ENCODE data around the gene CEP85.

Gene CEP85

DNA sequence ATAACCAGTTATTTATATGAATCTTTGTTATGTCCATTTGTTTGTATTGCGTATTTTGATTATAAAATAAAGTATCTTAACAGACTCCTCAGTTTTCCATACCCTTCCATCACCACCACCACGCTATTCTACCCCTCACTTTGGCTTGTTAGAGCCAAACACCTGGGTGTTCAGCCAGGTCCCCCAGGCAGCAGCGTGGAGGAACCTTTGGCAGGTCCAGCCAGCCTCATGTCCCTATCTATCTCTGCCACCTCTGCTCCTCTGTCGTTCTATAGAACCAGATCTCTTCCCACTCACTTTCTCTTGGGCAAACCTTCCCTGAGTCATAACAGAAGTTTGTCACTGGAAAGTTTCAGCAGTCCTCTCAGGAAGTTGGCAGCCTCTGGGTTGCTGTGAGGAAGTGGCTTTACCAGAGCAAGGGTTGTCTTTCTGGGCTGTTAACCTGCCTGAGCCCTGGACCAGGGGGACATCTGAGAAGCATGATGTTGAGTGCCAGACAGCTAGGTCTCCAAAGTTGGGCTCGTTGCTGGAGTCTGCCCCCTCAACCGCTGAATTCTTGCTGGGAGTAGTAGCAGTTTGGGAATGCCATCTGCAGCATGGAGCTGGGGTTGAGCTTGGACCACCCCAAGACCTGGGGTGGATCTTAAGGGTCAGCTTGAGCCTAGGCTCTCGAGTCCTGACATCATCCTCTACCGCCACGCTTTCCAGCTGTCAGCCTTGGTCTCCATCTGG is 44.9 kb downstream of the CEP85 start:
- peak overlapping the region; percentile 81 for H3K4me3 ChIP-seq (ENCODE audit: low read depth, low read length)
- H3K36me3 ChIP-seq (ENCODE audit: control insufficient read depth, insufficient read depth, low read length): peaks cover 46% of the 10 kb centered on the region

DNA sequence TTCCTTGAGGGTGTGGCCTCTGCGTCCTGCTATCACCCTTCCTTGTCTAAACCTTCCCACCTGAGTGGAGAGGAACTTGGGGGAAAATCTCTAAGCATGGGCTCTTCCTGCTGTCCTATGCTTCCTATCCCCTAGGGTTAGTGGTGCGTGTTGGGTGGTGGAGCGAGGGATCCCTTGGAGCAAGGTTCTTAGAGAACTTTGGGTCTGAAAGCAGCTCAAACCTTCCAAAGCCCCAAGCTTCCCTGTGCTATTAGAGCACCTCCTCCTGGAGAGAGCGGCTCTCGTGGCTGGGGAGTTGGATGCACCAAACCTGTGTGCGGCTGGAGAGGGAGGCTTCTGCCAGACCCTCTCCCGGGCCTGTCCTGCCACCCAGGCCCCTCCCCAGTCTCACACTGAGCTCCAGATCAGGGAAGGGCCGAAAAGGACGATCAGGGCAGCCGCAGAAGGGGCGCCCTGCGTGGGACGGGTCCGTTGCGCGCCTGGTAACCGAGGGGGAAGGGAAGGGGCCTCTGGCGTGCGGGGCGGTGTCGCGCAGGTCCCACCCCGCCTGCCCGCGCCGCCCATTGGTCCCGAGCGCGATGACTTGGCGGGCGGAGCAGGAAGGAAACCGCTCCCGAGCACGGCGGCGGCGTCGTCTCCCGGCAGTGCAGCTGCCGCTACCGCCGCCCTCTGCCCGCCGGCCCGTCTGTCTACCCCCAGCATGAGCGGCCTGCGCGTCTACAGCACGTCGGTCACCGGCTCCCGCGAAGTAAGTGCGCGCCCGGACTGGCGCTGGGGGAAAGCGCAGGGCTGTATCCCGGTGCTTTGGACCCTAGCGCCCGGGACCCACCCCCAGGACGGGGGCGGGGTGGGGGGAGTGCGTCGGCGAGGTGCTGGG is 45.7 kb downstream of the CEP85 start, which contains the start of gene SH3BGRL3:
Gene SH3BGRL3, plus strand, starts transcription at position 631 of the 877 bp plus-strand sequence. Its CDS starts 70 bp downstream, at position 701.
- Histone ChIP-seq H3K4me1 (ENCODE audit: control insufficient read depth, insufficient read depth, low read length) (peaks cover 32% of the 10 kb centered on the region), H3K4me3 (ENCODE audit: low read depth, low read length) (peak within 1 kb of the TSS; percentile 81), H3K9me3 (ENCODE audit: control insufficient read depth, insufficient read depth, low read length) (no peaks in the 10 kb centered on the region), H3K27me3 (ENCODE audit: control insufficient read depth, insufficient read depth, low read length) (no peaks in the 10 kb centered on the region), H3K9ac (ENCODE audit: low read depth, low read length) (peak within 1 kb of the TSS; percentile 45), H3K27ac (ENCODE audit: low read depth, low read length) (peak within 1 kb of the TSS; percentile 87), H3K36me3 (ENCODE audit: control insufficient read depth, insufficient read depth, low read length) (peaks cover 38% of the 10 kb centered on the region)

More for the DNA sequence above, 44.9 kb downstream of the CEP85 start:
- peak overlapping the region; percentile 87 for H3K27ac ChIP-seq (ENCODE audit: low read depth, low read length)
- H3K27me3 ChIP-seq (ENCODE audit: control insufficient read depth, insufficient read depth, low read length): no peaks in the 10 kb centered on the region
- no peaks in the 10 kb centered on the region for H3K9me3 ChIP-seq (ENCODE audit: control insufficient read depth, insufficient read depth, low read length)
- no peak overlapping the region; the same call in 1 of the 2 replicates for H3K9ac ChIP-seq (ENCODE audit: low read depth, low read length)
- H3K4me1 ChIP-seq (ENCODE audit: control insufficient read depth, insufficient read depth, low read length): peaks cover 33% of the 10 kb centered on the region

DNA sequence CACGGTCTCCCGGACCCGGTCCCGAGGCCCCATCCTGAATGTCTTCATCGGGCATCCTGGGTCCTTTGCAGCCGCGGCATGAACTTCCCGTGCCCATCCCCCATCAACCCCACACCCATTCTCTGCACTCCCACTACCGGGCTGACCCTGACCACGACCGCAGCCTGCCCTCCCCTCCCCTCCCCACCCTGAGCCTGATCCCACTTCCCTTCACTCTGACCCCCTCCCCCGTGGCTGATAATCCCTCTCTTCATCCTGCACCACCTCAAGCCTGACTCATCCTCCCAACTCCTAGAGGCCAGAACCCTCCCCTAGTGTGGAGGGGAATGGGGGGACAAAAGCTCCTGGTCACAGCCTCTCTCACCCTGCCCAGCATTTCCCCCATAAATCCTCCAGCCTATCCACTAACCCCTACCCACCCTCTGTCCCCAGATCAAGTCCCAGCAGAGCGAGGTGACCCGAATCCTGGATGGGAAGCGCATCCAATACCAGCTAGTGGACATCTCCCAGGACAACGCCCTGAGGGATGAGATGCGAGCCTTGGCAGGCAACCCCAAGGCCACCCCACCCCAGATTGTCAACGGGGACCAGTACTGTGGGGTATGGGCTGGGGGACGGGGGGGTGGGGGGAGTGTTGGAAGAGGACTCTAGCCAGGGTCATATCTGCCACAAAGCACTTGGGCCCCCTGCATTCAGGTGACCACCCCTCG is 46.5 kb downstream of the CEP85 start:
- H3K27ac ChIP-seq (ENCODE audit: low read depth, low read length): peak overlapping the region; percentile 87

DNA sequence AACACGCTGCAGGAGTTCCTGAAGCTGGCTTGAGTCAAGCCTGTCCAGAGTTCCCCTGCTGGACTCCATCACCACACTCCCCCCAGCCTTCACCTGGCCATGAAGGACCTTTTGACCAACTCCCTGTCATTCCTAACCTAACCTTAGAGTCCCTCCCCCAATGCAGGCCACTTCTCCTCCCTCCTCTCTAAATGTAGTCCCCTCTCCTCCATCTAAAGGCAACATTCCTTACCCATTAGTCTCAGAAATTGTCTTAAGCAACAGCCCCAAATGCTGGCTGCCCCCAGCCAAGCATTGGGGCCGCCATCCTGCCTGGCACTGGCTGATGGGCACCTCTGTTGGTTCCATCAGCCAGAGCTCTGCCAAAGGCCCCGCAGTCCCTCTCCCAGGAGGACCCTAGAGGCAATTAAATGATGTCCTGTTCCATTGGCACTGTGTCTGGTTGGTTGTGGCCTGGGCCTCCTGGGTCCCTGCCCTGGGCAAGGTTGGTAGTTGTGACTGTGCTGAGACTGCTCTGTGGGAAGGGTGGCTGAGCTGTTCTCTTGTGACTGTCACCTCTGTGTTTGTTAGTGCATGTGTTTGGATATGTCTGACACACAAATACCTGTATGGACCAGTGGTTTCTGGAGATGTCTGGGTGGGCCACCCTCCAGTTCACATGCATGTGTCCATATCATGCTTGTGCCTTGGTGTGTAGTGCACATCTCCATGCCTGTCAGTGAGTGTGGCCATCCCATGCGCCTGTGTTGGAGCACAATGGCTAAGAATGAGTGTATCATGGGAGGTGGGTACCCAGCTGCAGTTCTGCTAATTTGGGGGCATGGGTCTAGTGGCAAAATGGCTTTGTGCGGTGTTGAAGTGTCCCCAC is 47.3 kb downstream of the CEP85 start:
- Histone ChIP-seq H3K4me3 (ENCODE audit: low read depth, low read length) (peak overlapping the region; percentile 14), H3K27me3 (ENCODE audit: control insufficient read depth, insufficient read depth, low read length) (no peaks in the 10 kb centered on the region), H3K27ac (ENCODE audit: low read depth, low read length) (peak overlapping the region; percentile 73), H3K4me1 (ENCODE audit: control insufficient read depth, insufficient read depth, low read length) (peaks cover 34% of the 10 kb centered on the region), H3K9me3 (ENCODE audit: control insufficient read depth, insufficient read depth, low read length) (no peaks in the 10 kb centered on the region), H3K9ac (ENCODE audit: low read depth, low read length) (no peak overlapping the region), H3K36me3 (ENCODE audit: control insufficient read depth, insufficient read depth, low read length) (peaks cover 25% of the 10 kb centered on the region)

More for the DNA sequence above, 46.5 kb downstream of the CEP85 start:
- H3K9ac ChIP-seq (ENCODE audit: low read depth, low read length): peak overlapping the region; percentile 45
- H3K36me3 ChIP-seq (ENCODE audit: control insufficient read depth, insufficient read depth, low read length): peaks cover 33% of the 10 kb centered on the region
- H3K4me3 ChIP-seq (ENCODE audit: low read depth, low read length): peak overlapping the region; percentile 81
- no peaks in the 10 kb centered on the region for H3K27me3 ChIP-seq (ENCODE audit: control insufficient read depth, insufficient read depth, low read length)
- peaks cover 35% of the 10 kb centered on the region for H3K4me1 ChIP-seq (ENCODE audit: control insufficient read depth, insufficient read depth, low read length)
- H3K9me3 ChIP-seq (ENCODE audit: control insufficient read depth, insufficient read depth, low read length): no peaks in the 10 kb centered on the region

DNA sequence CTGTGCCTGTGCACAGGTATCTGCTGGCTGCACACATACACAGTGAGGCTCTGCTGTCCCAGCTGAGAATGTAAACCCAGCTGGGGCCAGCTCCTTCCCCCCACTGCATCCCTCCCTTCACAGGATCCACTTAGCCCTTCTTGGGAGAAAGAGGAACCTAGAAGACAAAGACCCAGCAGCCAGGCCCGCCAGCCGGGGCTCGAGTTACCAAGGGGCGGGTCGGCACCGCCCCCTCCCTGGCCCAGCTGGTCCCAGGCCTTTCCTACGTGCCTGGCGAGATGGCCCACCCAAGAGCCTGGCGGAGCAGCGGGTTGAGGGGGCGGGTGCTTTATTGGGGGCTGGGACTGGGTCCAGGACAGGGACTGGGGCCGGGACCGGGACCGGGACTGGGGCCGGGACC is 48.0 kb downstream of the CEP85 start:
- Histone ChIP-seq H3K4me1 (ENCODE audit: control insufficient read depth, insufficient read depth, low read length) (peaks cover 34% of the 10 kb centered on the region), H3K36me3 (ENCODE audit: control insufficient read depth, insufficient read depth, low read length) (peaks cover 19% of the 10 kb centered on the region), H3K9me3 (ENCODE audit: control insufficient read depth, insufficient read depth, low read length) (no peaks in the 10 kb centered on the region), H3K27me3 (ENCODE audit: control insufficient read depth, insufficient read depth, low read length) (no peaks in the 10 kb centered on the region), H3K27ac (ENCODE audit: low read depth, low read length) (peak overlapping the region; percentile 73), H3K4me3 (ENCODE audit: low read depth, low read length) (peak overlapping the region; percentile 14), H3K9ac (ENCODE audit: low read depth, low read length) (no peak overlapping the region)

DNA sequence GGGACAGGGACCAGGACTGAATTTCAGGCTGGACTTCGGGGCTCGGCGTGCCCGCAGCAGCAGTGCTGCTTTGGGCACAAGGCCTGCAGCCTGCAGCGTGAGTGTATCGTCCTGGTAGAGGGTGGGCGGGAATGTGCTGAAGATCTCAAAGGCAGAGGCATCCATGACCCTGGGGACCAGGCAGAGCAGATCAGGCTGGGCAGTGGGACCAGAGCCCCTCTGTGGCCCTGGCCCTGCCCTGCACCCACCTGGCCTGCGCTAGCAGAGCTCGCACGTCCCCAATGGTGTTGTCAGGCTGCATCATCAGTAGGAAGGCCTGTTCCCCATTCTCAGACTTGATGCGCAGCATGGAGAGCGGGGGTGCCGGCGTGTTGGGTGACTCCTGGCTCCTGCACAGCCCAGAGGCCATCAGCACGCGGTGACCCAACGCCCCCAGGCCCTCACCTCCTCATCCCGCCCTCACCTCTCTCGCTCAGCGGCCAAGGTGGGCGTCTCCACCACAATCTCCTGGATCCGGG is 48.5 kb downstream of the CEP85 start:
- peaks cover 34% of the 10 kb centered on the region for H3K4me1 ChIP-seq (ENCODE audit: control insufficient read depth, insufficient read depth, low read length)
- H3K9ac ChIP-seq (ENCODE audit: low read depth, low read length): no peak overlapping the region

DNA sequence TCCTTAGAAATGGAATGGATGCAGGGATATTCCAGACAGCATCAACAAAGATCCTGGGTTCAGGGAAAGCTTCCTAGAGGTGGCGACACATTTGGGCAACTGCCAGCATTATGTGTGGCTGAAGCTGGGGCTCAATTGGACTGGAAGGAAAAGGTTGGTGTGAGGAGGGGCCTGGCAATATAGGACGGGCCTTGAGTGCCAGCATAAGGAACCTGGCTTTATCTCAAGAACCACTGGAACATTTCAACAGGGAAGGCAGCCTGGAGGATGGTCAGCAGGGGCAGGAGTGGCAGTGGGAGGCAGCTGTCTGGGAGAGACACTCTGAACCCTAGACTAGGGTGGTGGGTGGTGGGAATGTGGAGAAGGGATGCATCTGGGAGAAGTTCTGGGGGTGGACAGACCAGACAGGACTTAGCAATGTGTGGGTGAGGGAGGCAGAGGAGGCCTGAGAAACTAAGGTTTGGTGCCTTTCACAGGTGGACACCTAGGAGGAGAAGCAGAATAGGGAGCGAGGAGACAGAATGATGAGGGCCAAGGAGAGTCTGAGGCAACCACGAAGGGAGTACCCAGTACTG is 49.4 kb downstream of the CEP85 start:
- no peak overlapping the region for H3K4me3 ChIP-seq (ENCODE audit: low read depth, low read length)
- H3K27ac ChIP-seq (ENCODE audit: low read depth, low read length): no peak overlapping the region
- H3K9me3 ChIP-seq (ENCODE audit: control insufficient read depth, insufficient read depth, low read length): no peaks in the 10 kb centered on the region
- H3K36me3 ChIP-seq (ENCODE audit: control insufficient read depth, insufficient read depth, low read length): peaks cover 5% of the 10 kb centered on the region
- H3K9ac ChIP-seq (ENCODE audit: low read depth, low read length): no peak overlapping the region
- peaks cover 34% of the 10 kb centered on the region for H3K4me1 ChIP-seq (ENCODE audit: control insufficient read depth, insufficient read depth, low read length)
- no peaks in the 10 kb centered on the region for H3K27me3 ChIP-seq (ENCODE audit: control insufficient read depth, insufficient read depth, low read length)

More for the DNA sequence above, 48.5 kb downstream of the CEP85 start:
- Histone ChIP-seq H3K36me3 (ENCODE audit: control insufficient read depth, insufficient read depth, low read length) (peaks cover 14% of the 10 kb centered on the region), H3K4me3 (ENCODE audit: low read depth, low read length) (no peak overlapping the region), H3K9me3 (ENCODE audit: control insufficient read depth, insufficient read depth, low read length) (no peaks in the 10 kb centered on the region), H3K27ac (ENCODE audit: low read depth, low read length) (peak overlapping the region; percentile 73), H3K27me3 (ENCODE audit: control insufficient read depth, insufficient read depth, low read length) (no peaks in the 10 kb centered on the region)

DNA sequence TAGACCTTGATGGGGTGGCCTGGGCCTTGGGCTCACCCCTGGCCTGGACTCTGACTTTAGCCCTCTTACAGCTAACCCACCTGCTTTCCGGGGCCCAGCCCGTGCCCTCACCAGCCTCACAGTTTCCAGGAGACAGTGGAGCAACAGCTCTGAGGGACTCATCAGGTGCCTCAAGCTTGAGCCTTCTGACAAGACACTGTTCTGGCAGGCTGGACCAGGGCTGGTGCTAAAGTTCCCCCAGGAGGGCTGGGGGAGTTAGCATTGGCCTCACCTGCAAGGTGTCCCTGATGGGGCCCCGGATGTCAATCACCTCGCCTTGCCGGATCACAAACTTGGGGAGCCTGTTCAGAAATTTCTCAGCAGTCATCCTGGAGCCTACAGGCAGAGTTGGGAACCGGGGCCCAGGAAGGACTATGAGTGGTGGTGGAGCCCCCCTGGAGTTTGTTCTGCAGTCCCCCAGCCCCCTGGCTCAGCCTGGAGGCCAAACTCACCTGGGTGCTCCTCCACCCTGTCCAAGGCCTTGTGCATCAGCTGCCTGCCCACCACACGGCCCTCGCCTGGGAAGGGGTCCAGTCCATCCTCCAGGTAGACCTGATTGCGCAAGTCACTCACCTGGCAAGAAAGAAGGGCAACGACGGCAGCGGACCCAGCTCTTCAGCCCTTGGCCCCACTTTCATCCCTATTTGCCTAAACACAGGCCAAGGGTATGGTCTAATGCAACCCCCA is 50.0 kb downstream of the CEP85 start:
- Histone ChIP-seq H3K9ac (ENCODE audit: low read depth, low read length) (no peak overlapping the region), H3K36me3 (ENCODE audit: control insufficient read depth, insufficient read depth, low read length) (no peaks in the 10 kb centered on the region), H3K4me1 (ENCODE audit: control insufficient read depth, insufficient read depth, low read length) (peaks cover 30% of the 10 kb centered on the region), H3K27me3 (ENCODE audit: control insufficient read depth, insufficient read depth, low read length) (no peaks in the 10 kb centered on the region), H3K9me3 (ENCODE audit: control insufficient read depth, insufficient read depth, low read length) (no peaks in the 10 kb centered on the region), H3K27ac (ENCODE audit: low read depth, low read length) (peak overlapping the region; percentile 25), H3K4me3 (ENCODE audit: low read depth, low read length) (no peak overlapping the region)

DNA sequence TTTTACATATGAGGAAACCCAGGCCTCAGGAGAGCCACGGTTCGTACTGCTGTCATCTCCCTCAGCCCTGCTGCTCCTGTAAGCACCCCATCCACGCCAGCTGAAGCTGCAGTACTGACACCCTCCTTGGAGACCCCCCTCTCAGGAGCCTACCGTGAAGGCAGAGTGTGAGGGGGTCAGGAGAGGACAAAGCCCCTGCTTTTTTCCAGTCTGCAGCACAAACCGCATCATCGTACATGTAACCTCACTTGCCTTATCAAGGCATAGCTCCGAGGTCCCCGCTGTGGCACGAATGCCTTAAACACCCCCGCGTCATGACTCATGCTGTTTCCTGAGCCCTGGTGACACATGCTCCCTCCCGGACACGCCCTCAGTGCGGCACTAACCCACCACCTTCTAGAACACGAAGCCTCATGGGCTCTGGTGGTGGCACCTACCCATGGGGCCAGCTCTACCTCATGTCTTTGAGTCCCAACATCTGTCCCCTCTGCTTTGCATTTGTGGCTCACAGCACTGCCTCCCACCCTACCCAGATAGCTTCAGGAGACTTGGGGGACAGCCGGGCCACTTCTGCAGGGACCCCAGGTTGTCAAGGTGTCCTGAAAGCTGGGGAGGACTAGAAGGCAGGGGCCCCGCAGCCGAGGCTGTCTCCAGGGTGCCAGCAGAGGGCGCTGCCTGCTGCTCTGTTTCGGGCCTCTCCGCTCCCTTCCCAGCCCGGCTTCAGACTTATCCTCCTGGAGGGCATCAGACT is 50.8 kb downstream of the CEP85 start:
- Histone ChIP-seq H3K27ac (ENCODE audit: low read depth, low read length) (peak overlapping the region; percentile 48), H3K4me1 (ENCODE audit: control insufficient read depth, insufficient read depth, low read length) (peaks cover 27% of the 10 kb centered on the region)

More for the DNA sequence above, 50.8 kb downstream of the CEP85 start:
- Histone ChIP-seq H3K9me3 (ENCODE audit: control insufficient read depth, insufficient read depth, low read length) (no peaks in the 10 kb centered on the region), H3K36me3 (ENCODE audit: control insufficient read depth, insufficient read depth, low read length) (no peaks in the 10 kb centered on the region), H3K27me3 (ENCODE audit: control insufficient read depth, insufficient read depth, low read length) (no peaks in the 10 kb centered on the region), H3K9ac (ENCODE audit: low read depth, low read length) (no peak overlapping the region), H3K4me3 (ENCODE audit: low read depth, low read length) (no peak overlapping the region)

Measured in HUES48 (cell line).